GM21423 (cell line): ENCODE data around the gene ODF2L.

Source experiments
- ATAC-seq: cut with Tn5 transposase; IDR thresholded peaks from one replicate; pipeline ENCODE4 v1.9.1; 2021; ENCODE audit warnings: mild to moderate bottlenecking, moderate library complexity; ENCODE audit not compliant: unreplicated experiment

ODF2L gene

GRCh38 chr1:86395751-86396497 lies at the start of gene ODF2L:
TSS of gene ODF2L (minus strand) at chr1:86396323. CDS start at chr1:86387027, 9,296 bp downstream.
- peak; percentile 100 for ATAC-seq

- no peak for ATAC-seq
Observed at GRCh38 chr1:86445919-86446318, 49.8 kb upstream of the ODF2L start.

- no peak for ATAC-seq
Observed at GRCh38 chr1:86441997-86442396, 45.9 kb upstream of the ODF2L start.

- ATAC-seq, result no peak
Observed at GRCh38 chr1:86441581-86441980, 45.5 kb upstream of the ODF2L start.

GRCh38 chr1:86436041-86436440 lies 39.9 kb upstream of the ODF2L start:
- no peak for ATAC-seq

- ATAC-seq, result no peak
Observed at GRCh38 chr1:86435327-86435726, 39.2 kb upstream of the ODF2L start.

GRCh38 chr1:86434059-86434458 lies 37.9 kb upstream of the ODF2L start:
- no peak for ATAC-seq

- no peak for ATAC-seq
Observed at GRCh38 chr1:86430376-86430775, 34.3 kb upstream of the ODF2L start.

- no peak for ATAC-seq
Observed at GRCh38 chr1:86429835-86430234, 33.7 kb upstream of the ODF2L start.

- no peak for ATAC-seq
Observed at GRCh38 chr1:86429122-86429725, 33.1 kb upstream of the ODF2L start.

- ATAC-seq, result no peak
Observed at GRCh38 chr1:86423873-86424272, 27.8 kb upstream of the ODF2L start, which contains the start of gene CLCA2. TSS of gene CLCA2 (plus strand) at chr1:86424171. CDS start at chr1:86424248, 77 bp downstream.

GRCh38 chr1:86423473-86423872 lies 27.4 kb upstream of the ODF2L start:
- no peak for ATAC-seq

GRCh38 chr1:86421601-86422280 lies 25.6 kb upstream of the ODF2L start:
- ATAC-seq, result no peak

GRCh38 chr1:86419277-86419903 lies 23.3 kb upstream of the ODF2L start:
- ATAC-seq, result no peak

- ATAC-seq, result no peak
Observed at GRCh38 chr1:86416343-86416742, 20.2 kb upstream of the ODF2L start.

- ATAC-seq, result no peak
Observed at GRCh38 chr1:86410879-86411278, 14.8 kb upstream of the ODF2L start.

GRCh38 chr1:86409416-86410021 lies 13.4 kb upstream of the ODF2L start:
- ATAC-seq, result no peak

GRCh38 chr1:86396498-86396890 lies 371 bp upstream of the ODF2L start:
- ATAC-seq, result peak; percentile 19

GRCh38 chr1:86394416-86394815 lies 1.7 kb downstream of the ODF2L start:
- ATAC-seq, result no peak

- ATAC-seq, result peak; percentile 91
Observed at GRCh38 chr1:86389307-86389706, 6.8 kb downstream of the ODF2L start.

GRCh38 chr1:86388777-86389176 lies 7.3 kb downstream of the ODF2L start:
- ATAC-seq, result no peak
